ENCODE measurements around the gene PARL.
A peak's percentile ranks its signal among the peaks of the same experiment; 100 is the strongest.

The PARL gene

GRCh38 chr3:183898028-183898431 lies 13.3 kb upstream of the PARL start:
- no peak overlapping the region for H3K9ac ChIP-seq (ENCODE audit: low read length)
- H3K4me3 ChIP-seq (ENCODE audit: low read depth in 1 of 2, low read length in 2 of 2) = no peak overlapping the region
- H3K4me1 ChIP-seq (ENCODE audit: insufficient read depth, low read length) = no peaks in the 10 kb centered on the region
- no peaks in the 10 kb centered on the region for H3K36me3 ChIP-seq (ENCODE audit: insufficient read depth, low read length)
- H3K9me3 ChIP-seq (ENCODE audit: low read length) = no peaks in the 10 kb centered on the region
- no peak overlapping the region for H3K27ac ChIP-seq (ENCODE audit: low read depth, low read length)
- peaks cover 0 to 4% of the 10 kb centered on the region in 2 donors for H3K27me3 ChIP-seq (ENCODE audit: control insufficient read depth in 1 of 2, insufficient read depth in 2 of 2, low read length in 2 of 2)

DNA sequence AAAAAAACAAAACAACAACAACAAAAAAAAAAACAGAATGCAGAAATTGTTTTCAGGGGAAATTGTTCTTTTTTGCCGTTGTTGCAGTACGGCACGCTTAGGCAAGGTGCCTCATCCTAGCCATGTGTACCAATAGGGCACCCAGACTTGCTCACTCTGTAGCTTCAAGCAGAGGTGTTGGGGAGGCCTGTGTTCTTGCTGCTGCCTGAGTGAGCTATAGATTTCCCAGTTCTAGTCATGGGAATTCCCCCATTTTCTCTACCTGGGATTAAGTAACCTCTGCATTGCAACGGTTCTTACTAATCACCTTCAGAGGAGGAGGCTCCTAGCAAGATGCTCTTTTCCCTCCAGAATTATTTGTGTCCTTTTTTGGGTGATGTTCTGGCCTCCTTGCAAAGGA lies 12.9 kb upstream of the PARL start:
- Histone ChIP-seq H3K27ac (ENCODE audit: low read depth, low read length) (no peak overlapping the region), H3K27me3 (ENCODE audit: control insufficient read depth in 1 of 2, insufficient read depth in 2 of 2, low read length in 2 of 2) (peaks cover 0 to 4% of the 10 kb centered on the region in 2 donors), H3K4me3 (ENCODE audit: low read depth in 1 of 2, low read length in 2 of 2) (no peak overlapping the region), H3K9me3 (ENCODE audit: low read length) (no peaks in the 10 kb centered on the region), H3K36me3 (ENCODE audit: insufficient read depth, low read length) (no peaks in the 10 kb centered on the region), H3K4me1 (ENCODE audit: insufficient read depth, low read length) (no peaks in the 10 kb centered on the region), H3K9ac (ENCODE audit: low read length) (no peak overlapping the region)

- no peak overlapping the region for H3K9ac ChIP-seq (ENCODE audit: low read length)
- H3K27ac ChIP-seq (ENCODE audit: low read depth, low read length) = no peak overlapping the region
- H3K4me3 ChIP-seq (ENCODE audit: low read depth in 1 of 2, low read length in 2 of 2) = no peak overlapping the region
- H3K4me1 ChIP-seq (ENCODE audit: insufficient read depth, low read length) = no peaks in the 10 kb centered on the region
- H3K27me3 ChIP-seq (ENCODE audit: control insufficient read depth in 1 of 2, insufficient read depth in 2 of 2, low read length in 2 of 2) = peaks cover 0 to 4% of the 10 kb centered on the region in 2 donors
- no peaks in the 10 kb centered on the region for H3K9me3 ChIP-seq (ENCODE audit: low read length)
- H3K36me3 ChIP-seq (ENCODE audit: insufficient read depth, low read length) = no peaks in the 10 kb centered on the region
Observed at GRCh38 chr3:183896610-183897009, 11.9 kb upstream of the PARL start.

DNA sequence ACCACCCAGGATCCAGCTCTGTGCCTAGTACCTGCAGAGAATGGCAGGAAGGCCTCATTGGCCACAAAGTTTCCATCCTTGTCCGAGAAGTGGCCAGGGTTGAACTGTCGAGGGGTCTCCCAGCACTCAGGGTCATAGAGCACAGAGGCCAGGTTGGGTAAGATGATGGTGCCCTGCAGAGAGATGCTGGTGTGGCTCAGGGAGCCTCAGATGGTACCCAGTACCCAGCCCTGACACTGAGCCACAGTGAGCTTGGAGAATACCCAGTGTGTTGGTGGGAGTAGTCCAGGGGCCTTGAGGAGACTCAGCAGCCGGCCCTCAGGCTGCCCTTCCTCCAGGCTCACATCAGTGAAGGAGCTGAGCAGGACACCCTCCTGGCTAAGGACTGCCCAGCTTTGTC lies 11.5 kb upstream of the PARL start:
- Histone ChIP-seq H3K4me1 (ENCODE audit: insufficient read depth, low read length) (no peaks in the 10 kb centered on the region), H3K36me3 (ENCODE audit: insufficient read depth, low read length) (no peaks in the 10 kb centered on the region), H3K27me3 (ENCODE audit: control insufficient read depth in 1 of 2, insufficient read depth in 2 of 2, low read length in 2 of 2) (peaks cover 0 to 4% of the 10 kb centered on the region in 2 donors), H3K27ac (ENCODE audit: low read depth, low read length) (no peak overlapping the region), H3K9me3 (ENCODE audit: low read length) (no peaks in the 10 kb centered on the region), H3K4me3 (ENCODE audit: low read depth in 1 of 2, low read length in 2 of 2) (no peak overlapping the region), H3K9ac (ENCODE audit: low read length) (no peak overlapping the region)

DNA sequence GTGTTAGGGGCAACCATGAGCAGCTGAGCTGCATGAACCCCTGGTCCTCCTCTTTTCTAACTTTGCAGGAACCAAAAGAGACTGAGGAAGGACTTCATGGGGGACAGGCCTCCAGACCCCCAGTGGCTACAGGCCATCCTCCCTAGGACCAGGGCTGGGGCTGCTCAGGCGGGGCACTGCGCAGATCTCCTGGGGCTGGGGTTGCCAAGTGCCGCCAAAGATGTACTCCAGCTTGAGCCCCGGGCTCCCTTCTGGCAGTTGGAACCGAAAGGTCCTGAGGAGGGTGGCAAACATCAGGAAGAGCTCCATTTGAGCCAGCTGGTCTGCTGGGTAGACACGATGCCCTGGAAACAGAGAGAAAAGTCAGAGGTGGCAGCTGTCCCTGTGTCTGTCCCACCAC lies 11.1 kb upstream of the PARL start:
- Histone ChIP-seq H3K4me3 (ENCODE audit: low read depth in 1 of 2, low read length in 2 of 2) (no peak overlapping the region), H3K36me3 (ENCODE audit: insufficient read depth, low read length) (no peaks in the 10 kb centered on the region), H3K9ac (ENCODE audit: low read length) (no peak overlapping the region), H3K27me3 (ENCODE audit: control insufficient read depth in 1 of 2, insufficient read depth in 2 of 2, low read length in 2 of 2) (peaks cover 0 to 4% of the 10 kb centered on the region in 2 donors), H3K27ac (ENCODE audit: low read depth, low read length) (no peak overlapping the region), H3K4me1 (ENCODE audit: insufficient read depth, low read length) (no peaks in the 10 kb centered on the region), H3K9me3 (ENCODE audit: low read length) (no peaks in the 10 kb centered on the region)

GRCh38 chr3:183895296-183895695 lies 10.6 kb upstream of the PARL start:
- Histone ChIP-seq H3K27me3 (ENCODE audit: control insufficient read depth in 1 of 2, insufficient read depth in 2 of 2, low read length in 2 of 2) (peaks cover 0 to 4% of the 10 kb centered on the region in 2 donors), H3K9me3 (ENCODE audit: low read length) (no peaks in the 10 kb centered on the region), H3K9ac (ENCODE audit: low read length) (no peak overlapping the region), H3K36me3 (ENCODE audit: insufficient read depth, low read length) (no peaks in the 10 kb centered on the region), H3K27ac (ENCODE audit: low read depth, low read length) (no peak overlapping the region), H3K4me1 (ENCODE audit: insufficient read depth, low read length) (no peaks in the 10 kb centered on the region), H3K4me3 (ENCODE audit: low read depth in 1 of 2, low read length in 2 of 2) (no peak overlapping the region)

GRCh38 chr3:183892610-183893214 lies 8.0 kb upstream of the PARL start:
- Histone ChIP-seq H3K27ac (ENCODE audit: low read depth, low read length) (no peak overlapping the region), H3K9ac (ENCODE audit: low read length) (no peak overlapping the region), H3K4me3 (ENCODE audit: low read depth in 1 of 2, low read length in 2 of 2) (no peak overlapping the region), H3K4me1 (ENCODE audit: insufficient read depth, low read length) (no peaks in the 10 kb centered on the region), H3K36me3 (ENCODE audit: insufficient read depth, low read length) (no peaks in the 10 kb centered on the region), H3K9me3 (ENCODE audit: low read length) (no peaks in the 10 kb centered on the region), H3K27me3 (ENCODE audit: control insufficient read depth in 1 of 2, insufficient read depth in 2 of 2, low read length in 2 of 2) (peaks cover 0 to 4% of the 10 kb centered on the region in 2 donors)

- Histone ChIP-seq H3K9me3 (ENCODE audit: low read length) (no peaks in the 10 kb centered on the region), H3K4me3 (ENCODE audit: low read depth in 1 of 2, low read length in 2 of 2) (no peak overlapping the region), H3K9ac (ENCODE audit: low read length) (no peak overlapping the region), H3K4me1 (ENCODE audit: insufficient read depth, low read length) (peaks cover 23% of the 10 kb centered on the region), H3K27me3 (ENCODE audit: control insufficient read depth in 1 of 2, insufficient read depth in 2 of 2, low read length in 2 of 2) (no peaks in the 10 kb centered on the region), H3K36me3 (ENCODE audit: insufficient read depth, low read length) (no peaks in the 10 kb centered on the region), H3K27ac (ENCODE audit: low read depth, low read length) (no peak overlapping the region)
Observed at GRCh38 chr3:183885766-183886165, 1.1 kb upstream of the PARL start.

GRCh38 chr3:183884097-183884426 lies 618 bp downstream of the PARL start:
- H3K27ac ChIP-seq (ENCODE audit: low read depth, low read length) = peak overlapping the region; percentile 71
- H3K36me3 ChIP-seq (ENCODE audit: insufficient read depth, low read length) = no peaks in the 10 kb centered on the region
- H3K9me3 ChIP-seq (ENCODE audit: low read length) = no peaks in the 10 kb centered on the region
- H3K4me3 ChIP-seq (ENCODE audit: low read depth in 1 of 2, low read length in 2 of 2) = peak overlapping the region; percentile 78 to 98
- H3K9ac ChIP-seq (ENCODE audit: low read length) = peak overlapping the region; percentile 99
- H3K4me1 ChIP-seq (ENCODE audit: insufficient read depth, low read length) = peaks cover 23% of the 10 kb centered on the region
- H3K27me3 ChIP-seq (ENCODE audit: control insufficient read depth in 1 of 2, insufficient read depth in 2 of 2, low read length in 2 of 2) = no peaks in the 10 kb centered on the region

DNA sequence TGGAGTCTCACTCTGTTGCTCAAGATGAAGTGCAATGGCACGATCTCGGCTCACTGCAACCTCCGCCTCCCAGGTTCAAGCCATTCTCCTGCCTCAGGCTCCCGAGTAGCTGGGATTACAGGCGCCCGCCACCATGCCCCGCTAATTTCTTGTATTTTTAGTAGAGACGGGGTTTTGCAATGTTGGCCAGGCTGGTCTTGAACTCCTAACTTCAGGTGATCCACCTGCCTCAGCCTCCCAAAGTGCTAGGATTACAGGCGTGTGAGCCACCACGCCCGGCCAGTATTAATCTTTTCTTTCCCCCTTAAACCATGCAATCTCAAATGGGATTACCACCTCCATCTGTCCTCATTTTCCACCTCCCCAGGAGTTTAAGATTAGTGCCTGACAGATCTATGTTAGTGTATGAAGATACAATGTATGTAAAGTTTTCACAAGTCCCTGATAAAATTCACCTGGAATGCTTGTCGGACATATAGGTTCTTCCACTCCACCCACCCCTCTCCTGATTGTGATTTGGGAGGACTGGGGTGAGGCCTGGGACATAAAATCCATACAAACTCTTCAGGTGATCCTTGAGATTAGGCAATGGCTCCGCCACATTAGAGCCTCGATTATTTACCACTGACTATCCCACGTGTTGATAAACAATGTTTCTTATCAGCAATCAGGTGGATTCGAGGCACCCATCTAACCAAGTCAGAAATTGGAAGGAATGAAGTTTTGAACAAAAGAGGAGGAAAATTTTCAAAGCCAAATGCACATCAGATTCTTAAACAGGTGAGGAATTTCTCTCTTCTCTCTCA lies 1.2 kb downstream of the PARL start:
- H3K9ac ChIP-seq (ENCODE audit: low read length) = peak overlapping the region; percentile 99
- no peaks in the 10 kb centered on the region for H3K9me3 ChIP-seq (ENCODE audit: low read length)
- H3K4me1 ChIP-seq (ENCODE audit: insufficient read depth, low read length) = peaks cover 23% of the 10 kb centered on the region
- H3K27me3 ChIP-seq (ENCODE audit: control insufficient read depth in 1 of 2, insufficient read depth in 2 of 2, low read length in 2 of 2) = no peaks in the 10 kb centered on the region
- H3K4me3 ChIP-seq (ENCODE audit: low read depth in 1 of 2, low read length in 2 of 2) = peak overlapping the region; percentile 78 to 98
- H3K27ac ChIP-seq (ENCODE audit: low read depth, low read length) = peak overlapping the region; percentile 57
- no peaks in the 10 kb centered on the region for H3K36me3 ChIP-seq (ENCODE audit: insufficient read depth, low read length)

DNA sequence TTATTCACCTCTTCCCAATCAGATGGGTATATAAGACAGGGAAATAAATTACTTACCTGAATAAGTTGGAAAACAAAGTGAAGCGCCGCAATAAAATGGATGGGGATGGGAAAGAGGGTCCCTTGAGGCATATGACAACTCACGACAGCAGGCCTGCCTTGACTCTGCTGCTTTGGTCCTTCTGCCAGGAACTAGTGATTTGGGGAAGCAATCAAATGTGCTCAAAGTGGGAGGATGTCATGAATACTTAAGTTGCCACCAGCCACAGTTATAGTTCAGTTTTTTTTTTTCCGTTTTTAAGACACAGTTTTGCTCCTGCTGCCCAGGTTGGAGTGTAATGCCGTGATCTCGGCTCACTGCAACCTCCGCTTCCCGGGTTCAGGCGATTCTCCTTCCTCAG lies 4.6 kb downstream of the PARL start:
- no peak overlapping the region for H3K4me3 ChIP-seq (ENCODE audit: low read depth in 1 of 2, low read length in 2 of 2)
- H3K9ac ChIP-seq (ENCODE audit: low read length) = no peak overlapping the region
- no peak overlapping the region for H3K27ac ChIP-seq (ENCODE audit: low read depth, low read length)
- H3K27me3 ChIP-seq (ENCODE audit: control insufficient read depth in 1 of 2, insufficient read depth in 2 of 2, low read length in 2 of 2) = no peaks in the 10 kb centered on the region
- H3K4me1 ChIP-seq (ENCODE audit: insufficient read depth, low read length) = peaks cover 23% of the 10 kb centered on the region
- H3K9me3 ChIP-seq (ENCODE audit: low read length) = no peaks in the 10 kb centered on the region
- H3K36me3 ChIP-seq (ENCODE audit: insufficient read depth, low read length) = no peaks in the 10 kb centered on the region

GRCh38 chr3:183879243-183879642 lies 5.4 kb downstream of the PARL start:
- H3K4me3 ChIP-seq (ENCODE audit: low read depth in 1 of 2, low read length in 2 of 2) = no peak overlapping the region
- H3K9ac ChIP-seq (ENCODE audit: low read length) = no peak overlapping the region
- no peaks in the 10 kb centered on the region for H3K36me3 ChIP-seq (ENCODE audit: insufficient read depth, low read length)
- no peaks in the 10 kb centered on the region for H3K27me3 ChIP-seq (ENCODE audit: control insufficient read depth in 1 of 2, insufficient read depth in 2 of 2, low read length in 2 of 2)
- peaks cover 23% of the 10 kb centered on the region for H3K4me1 ChIP-seq (ENCODE audit: insufficient read depth, low read length)
- no peak overlapping the region for H3K27ac ChIP-seq (ENCODE audit: low read depth, low read length)
- no peaks in the 10 kb centered on the region for H3K9me3 ChIP-seq (ENCODE audit: low read length)

All from muscle layer of colon (tissue), 2 donors.